ENCODE results near the gene IFIT2.
"Not testable (repeated sequence)": the region's sequence is repeated elsewhere in the genome, so short reads cannot be mapped to it uniquely, and the experiment has no call there.

IFIT2 gene

GRCh38 chr10:89301721-89302445 is at the start of gene IFIT2:
Gene IFIT2 (plus strand): TSS chr10:89302046. CDS start chr10:89302124, 78 bp downstream.
- DNase-seq (ENCODE audit: low read depth) = peak; percentile 54
- H3K4me3 ChIP-seq (ENCODE audit: low read depth, low read length) = peak within 1 kb of the TSS; percentile 55
- no peak for TF ChIP-seq CTCF (IDR thresholded peaks at IDR 0.05; ENCODE audit: low read depth, low read length, missing control alignments)

- peak overlapping the region; percentile 78; the same call in 1 of the 2 replicates for H3K4me3 ChIP-seq (ENCODE audit: low read depth, low read length)
- TF ChIP-seq CTCF (IDR thresholded peaks at IDR 0.05; ENCODE audit: low read depth, low read length, missing control alignments) = no peak
- no peak for DNase-seq (ENCODE audit: low read depth)
Observed at GRCh38 chr10:89252225-89252585, 49.6 kb upstream of the IFIT2 start.

- not testable (repeated sequence) for DNase-seq (ENCODE audit: low read depth); H3K4me3 ChIP-seq (ENCODE audit: low read depth, low read length)
- peak; percentile 1 for TF ChIP-seq CTCF (IDR thresholded peaks at IDR 0.05; ENCODE audit: low read depth, low read length, missing control alignments)
Observed at GRCh38 chr10:89255091-89255579, 46.7 kb upstream of the IFIT2 start.

- TF ChIP-seq CTCF (IDR thresholded peaks at IDR 0.05; ENCODE audit: low read depth, low read length, missing control alignments) = no peak
- DNase-seq (ENCODE audit: low read depth) = no peak
- no peak overlapping the region for H3K4me3 ChIP-seq (ENCODE audit: low read depth, low read length)
Observed at GRCh38 chr10:89255793-89256192, 46.1 kb upstream of the IFIT2 start.

- no peak for DNase-seq (ENCODE audit: low read depth)
- H3K4me3 ChIP-seq (ENCODE audit: low read depth, low read length) = no peak overlapping the region
- no peak for TF ChIP-seq CTCF (IDR thresholded peaks at IDR 0.05; ENCODE audit: low read depth, low read length, missing control alignments)
Observed at GRCh38 chr10:89256340-89256739, 45.5 kb upstream of the IFIT2 start.

GRCh38 chr10:89256962-89257361 is 44.9 kb upstream of the IFIT2 start:
- H3K4me3 ChIP-seq (ENCODE audit: low read depth, low read length) = no peak overlapping the region
- DNase-seq (ENCODE audit: low read depth) = no peak
- no peak for TF ChIP-seq CTCF (IDR thresholded peaks at IDR 0.05; ENCODE audit: low read depth, low read length, missing control alignments)

- TF ChIP-seq CTCF (IDR thresholded peaks at IDR 0.05; ENCODE audit: low read depth, low read length, missing control alignments) = no peak
Observed at GRCh38 chr10:89257581-89257980, 44.3 kb upstream of the IFIT2 start.

More at GRCh38 chr10:89257581-89257980, 44.3 kb upstream of the IFIT2 start:
- no peak overlapping the region for H3K4me3 ChIP-seq (ENCODE audit: low read depth, low read length)
- DNase-seq (ENCODE audit: low read depth) = no peak

Measured in GM12864 (cell line).